ENCODE data around the gene VN1R5.

The VN1R5 gene

GRCh38 chr1:247300491-247301175, 44.8 kb downstream of the VN1R5 start:
- DNase-seq (ENCODE audit: low read depth in 2 of 2) = no peak

- DNase-seq (ENCODE audit: low read depth in 2 of 2) = no peak
Observed at GRCh38 chr1:247301176-247301540, 45.3 kb downstream of the VN1R5 start.

GRCh38 chr1:247303216-247303615, 47.3 kb downstream of the VN1R5 start:
- DNase-seq (ENCODE audit: low read depth in 2 of 2) = no peak

GRCh38 chr1:247304031-247304430, 48.2 kb downstream of the VN1R5 start:
- no peak for DNase-seq (ENCODE audit: low read depth in 2 of 2)

Measured in stimulated activated CD4-positive, alpha-beta T cell treated with anti-CD3 and anti-CD28 coated beads, Interleukin-12 subunit alpha, Interleukin-12 subunit beta, amount 100 ng/mL, for 24 hours (primary cell).